ENCODE data around the gene CDK14.

Gene CDK14

DNA sequence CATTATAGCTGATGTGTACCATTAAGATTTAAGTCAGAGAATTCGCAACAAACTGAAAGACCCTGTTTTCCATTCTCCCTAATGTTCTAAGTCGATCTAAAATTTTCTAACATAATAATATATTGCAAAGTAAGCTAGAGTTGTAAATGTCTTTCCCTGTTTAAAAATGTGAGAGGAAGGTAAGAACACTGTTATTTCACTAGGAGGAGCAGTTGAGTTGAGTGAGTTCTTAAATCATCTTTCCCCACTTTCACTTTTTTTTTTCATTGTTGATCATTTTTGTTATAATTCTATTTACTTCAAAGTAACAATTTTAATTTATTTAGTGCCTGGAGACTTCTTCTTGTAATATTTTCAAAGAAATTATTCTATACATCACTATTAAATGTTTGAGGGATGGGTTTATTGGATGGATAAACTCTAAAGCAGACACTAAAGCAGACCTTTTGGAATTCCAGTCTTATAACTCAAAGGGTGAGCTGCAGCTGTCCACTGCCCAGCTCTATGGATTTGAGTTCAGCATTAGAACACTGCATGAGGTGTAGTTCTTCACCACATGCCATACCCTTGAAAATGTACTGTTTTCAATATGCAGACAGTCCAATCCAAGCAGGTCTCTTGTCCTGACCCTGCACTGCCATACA is 486.9 kb downstream of the CDK14 start:
- in situ Hi-C loops (cut with MboI; ENCODE audit: low sequenced_read_pairs) = no loop called here

DNA sequence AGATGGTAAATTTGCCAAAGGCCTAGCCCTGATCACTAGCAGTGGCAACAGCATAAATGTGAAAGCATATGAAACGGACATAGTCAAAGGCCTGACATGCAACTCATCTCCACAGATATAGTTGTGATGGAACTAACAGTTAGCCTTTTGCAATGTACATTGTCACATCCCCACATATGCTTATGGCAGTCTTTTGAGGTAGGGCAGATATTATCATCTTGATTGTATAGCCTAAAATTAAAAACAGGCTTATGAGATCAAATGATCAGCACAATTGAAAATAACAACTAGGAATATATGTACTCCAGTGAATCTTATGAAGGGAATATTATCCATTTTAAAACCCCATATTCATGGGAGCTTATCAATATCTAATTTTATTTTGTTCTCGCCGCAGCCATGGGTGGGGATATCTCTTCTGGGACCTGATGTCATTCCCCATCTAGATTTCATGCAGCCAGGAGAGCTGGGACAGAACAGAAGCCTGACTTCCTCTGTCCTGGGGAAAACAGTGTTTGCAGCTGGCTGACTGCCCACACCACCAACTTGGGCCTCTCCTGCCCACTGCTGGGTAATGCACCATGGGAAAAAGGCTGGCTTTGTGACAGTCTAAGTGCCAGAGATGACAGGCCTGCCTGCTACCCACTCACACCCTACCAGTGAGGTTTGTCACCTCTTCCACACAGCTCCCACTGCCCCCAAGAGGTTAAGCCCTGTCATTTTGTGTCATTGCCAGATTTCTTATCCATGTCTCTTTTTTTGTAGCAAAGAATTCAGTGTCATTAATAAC is 487.9 kb downstream of the CDK14 start:
- in situ Hi-C loops (cut with MboI; ENCODE audit: low sequenced_read_pairs) = no loop called here

DNA sequence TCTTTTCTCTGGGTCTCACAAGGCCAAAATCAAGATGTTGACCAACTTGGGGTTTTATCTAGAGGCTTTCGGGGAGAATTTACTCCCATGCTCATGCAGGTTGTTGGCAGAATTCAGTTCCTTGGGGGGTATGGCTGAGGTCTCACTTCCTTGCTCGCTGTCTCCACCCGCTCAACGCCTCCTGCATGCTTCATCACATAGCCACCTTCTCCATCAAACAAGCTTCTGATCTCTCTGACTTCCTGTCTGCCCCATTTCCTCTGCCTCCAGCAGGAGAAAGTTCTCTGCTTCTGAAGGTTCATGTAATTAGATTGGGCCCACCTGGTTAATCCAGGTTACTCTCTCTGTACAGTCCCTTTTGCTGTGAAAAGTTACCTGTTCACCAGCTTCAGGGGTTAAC is 489.1 kb downstream of the CDK14 start:
- in situ Hi-C loops (cut with MboI; ENCODE audit: low sequenced_read_pairs) = no loop called here

DNA sequence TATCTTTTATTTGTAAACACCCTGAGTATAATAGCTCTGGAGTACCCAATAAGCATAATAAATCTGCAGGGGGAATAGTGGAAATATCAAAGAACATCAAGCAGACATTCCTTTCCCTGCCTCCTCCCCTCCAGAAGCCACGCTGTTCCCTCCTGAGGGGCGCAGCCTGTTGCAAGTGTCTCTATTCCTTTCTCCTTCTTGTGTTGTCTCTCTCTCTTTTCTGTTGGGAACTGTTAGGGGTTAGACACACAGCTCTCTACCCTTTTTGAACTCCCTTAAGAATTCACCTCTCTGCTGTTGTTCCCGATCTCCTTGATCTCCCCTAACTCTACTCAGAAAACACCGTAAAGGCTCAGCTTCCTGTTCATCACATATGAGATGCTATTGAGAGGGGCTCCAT is 490.1 kb downstream of the CDK14 start:
- in situ Hi-C loops (cut with MboI; ENCODE audit: low sequenced_read_pairs) = no loop called here

DNA sequence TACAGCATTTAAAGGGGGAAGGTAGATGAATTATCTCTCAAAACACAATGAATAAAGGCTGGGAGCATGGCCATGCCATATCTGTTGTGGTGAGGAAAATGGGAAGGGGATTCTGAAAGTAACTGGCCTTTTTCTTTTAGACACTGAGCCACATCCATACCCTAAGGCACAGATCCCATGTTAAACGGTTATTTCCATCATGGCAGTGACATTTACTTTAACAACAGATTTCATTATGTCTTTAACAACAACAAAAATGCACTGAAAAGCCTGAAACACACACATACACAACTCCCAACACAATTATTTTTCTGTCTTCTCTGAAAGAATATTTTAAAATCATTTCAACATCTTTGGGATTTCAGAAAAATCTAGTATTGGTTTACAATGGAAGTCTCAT is 492.0 kb downstream of the CDK14 start:
- in situ Hi-C loops (cut with MboI; ENCODE audit: low sequenced_read_pairs) = no loop called here

DNA sequence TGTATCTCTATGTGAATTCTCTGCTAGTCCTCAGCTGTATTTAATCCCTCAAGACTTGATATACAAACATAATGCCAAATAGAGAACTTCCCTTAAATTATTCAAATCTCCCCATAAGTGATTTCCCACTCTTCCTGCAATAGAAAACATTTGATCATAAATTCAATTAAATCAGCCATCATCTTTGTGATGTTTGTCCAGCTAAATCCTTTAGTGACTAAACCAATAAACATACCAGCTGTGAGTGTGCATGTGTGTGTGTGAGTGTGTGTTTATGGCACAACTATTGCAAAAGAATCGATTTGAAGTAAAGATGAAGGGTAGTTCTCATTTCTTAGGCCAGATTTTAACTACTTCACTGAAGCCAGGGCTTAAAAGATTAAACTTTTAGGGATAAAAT is 492.6 kb downstream of the CDK14 start:
- in situ Hi-C loops (cut with MboI; ENCODE audit: low sequenced_read_pairs) = no loop called here

DNA sequence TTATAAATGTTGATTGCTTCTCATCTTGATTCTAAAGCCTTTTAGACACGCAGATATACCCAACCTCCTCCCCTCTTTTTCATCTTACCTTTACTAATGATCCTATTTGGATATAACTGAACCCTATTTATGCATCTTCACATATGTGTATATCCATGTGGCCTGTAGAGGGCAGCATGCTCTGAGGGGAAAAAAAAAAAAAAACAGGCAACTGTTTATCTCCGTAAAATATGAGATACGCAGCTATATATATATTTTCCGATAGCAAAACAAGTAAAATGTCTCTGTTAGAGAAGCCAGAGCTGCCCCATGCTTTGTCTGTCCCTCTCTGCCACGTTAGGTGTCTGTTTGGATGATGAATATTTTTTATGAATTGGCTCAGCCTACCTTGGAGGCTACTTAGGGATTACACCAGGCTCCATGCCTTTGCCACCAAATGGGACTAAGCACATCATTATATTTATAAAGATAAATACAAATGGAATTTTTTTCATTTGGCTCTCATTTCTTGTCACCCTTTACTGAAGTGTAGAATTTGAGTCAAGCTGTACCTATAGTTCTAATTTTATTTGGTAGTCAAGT is 493.4 kb downstream of the CDK14 start:
- in situ Hi-C loops (cut with MboI; ENCODE audit: low sequenced_read_pairs) = no loop called here

DNA sequence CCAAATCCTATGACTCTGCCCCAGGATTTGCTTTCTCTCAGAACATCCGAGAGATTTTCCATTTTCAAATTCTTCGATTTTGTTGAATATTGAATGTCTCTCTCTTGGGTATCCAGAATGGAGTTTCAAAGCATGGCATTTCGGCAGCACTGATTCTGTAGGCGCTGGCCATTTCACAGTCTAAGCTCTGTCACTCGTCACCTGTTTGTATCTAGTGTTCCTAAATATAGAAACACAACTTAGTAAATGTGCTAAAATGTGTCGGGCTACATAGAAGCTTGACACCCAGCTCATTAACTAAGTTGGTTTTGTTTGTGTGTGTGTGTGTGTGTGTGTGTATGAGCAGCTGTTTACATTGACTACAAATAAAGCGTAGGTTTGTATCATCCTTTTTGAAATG is 494.6 kb downstream of the CDK14 start:
- in situ Hi-C loops (cut with MboI; ENCODE audit: low sequenced_read_pairs) = no loop called here

DNA sequence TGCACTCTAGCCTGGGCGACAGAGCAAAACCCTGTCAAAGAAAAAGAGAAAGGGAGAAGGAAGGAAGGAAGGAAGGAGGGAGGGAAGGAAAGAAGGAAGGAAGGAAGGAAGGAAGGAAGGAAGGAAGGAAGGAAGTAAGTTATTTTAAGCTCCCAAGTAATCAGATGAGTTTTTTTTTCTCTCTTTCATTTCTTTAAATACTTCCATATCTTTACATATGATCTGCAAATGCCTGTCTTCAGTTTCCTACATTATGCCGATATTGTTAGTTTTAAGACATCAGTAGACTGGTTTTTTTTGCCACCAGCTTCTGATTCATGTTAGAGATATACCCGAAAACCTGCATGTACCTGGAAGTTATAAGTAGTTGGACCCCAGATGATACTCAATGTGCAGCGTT is 495.5 kb downstream of the CDK14 start:
- in situ Hi-C loops (cut with MboI; ENCODE audit: low sequenced_read_pairs) = no loop called here

DNA sequence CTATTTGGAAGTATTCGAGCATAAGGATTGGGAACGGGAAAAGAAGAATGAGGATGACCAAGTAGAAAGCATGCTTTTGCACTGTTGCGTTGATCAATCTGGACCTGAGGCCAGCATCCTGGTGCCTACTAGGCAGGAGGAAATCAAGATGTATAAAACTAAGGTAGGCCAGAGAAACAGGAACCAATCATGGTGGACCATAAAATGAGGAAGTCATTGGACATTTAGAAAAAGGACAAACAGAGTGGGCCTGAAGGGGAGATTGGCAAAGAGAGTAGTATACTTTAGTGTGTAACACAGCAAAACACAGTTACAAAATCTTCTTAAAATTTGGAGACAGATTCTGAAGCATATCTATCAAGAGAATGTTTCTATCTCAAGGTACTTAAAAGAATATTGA is 497.1 kb downstream of the CDK14 start:
- in situ Hi-C loops (cut with MboI; ENCODE audit: low sequenced_read_pairs) = no loop called here

GRCh38 chr7:91098566-91098965 is 502.4 kb downstream of the CDK14 start:
- in situ Hi-C loops (cut with MboI; ENCODE audit: low sequenced_read_pairs) = no loop called here

GRCh38 chr7:91103363-91103762 is 507.2 kb downstream of the CDK14 start:
- in situ Hi-C loops (cut with MboI; ENCODE audit: low sequenced_read_pairs) = no loop called here

DNA sequence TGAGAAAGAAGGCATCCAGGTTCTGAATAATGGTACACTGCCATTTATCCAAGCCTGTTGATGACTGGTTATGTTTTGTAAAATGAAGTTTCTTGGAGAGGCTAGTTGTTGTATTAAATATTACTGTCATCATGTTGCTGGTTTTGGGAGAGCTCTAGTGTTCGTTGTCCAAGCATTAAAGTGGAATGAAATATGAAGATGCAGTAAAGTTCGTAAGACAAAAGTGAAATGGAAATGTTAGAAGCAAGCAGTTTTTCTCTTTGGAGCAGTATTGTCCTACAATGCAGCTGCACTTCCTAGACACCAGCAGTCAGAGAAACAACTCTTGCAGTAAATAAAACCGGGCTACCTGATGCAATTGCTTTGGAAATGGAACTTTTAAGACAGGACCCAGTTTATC is 511.3 kb downstream of the CDK14 start:
- in situ Hi-C loops (cut with MboI; ENCODE audit: low sequenced_read_pairs) = no loop called here

- in situ Hi-C loops (cut with MboI; ENCODE audit: low sequenced_read_pairs) = no loop called here
Measured at GRCh38 chr7:91109200-91109599, 513.1 kb downstream of the CDK14 start.

- in situ Hi-C loops (cut with MboI; ENCODE audit: low sequenced_read_pairs) = no loop called here
Measured at GRCh38 chr7:91112902-91113341, 516.8 kb downstream of the CDK14 start.

DNA sequence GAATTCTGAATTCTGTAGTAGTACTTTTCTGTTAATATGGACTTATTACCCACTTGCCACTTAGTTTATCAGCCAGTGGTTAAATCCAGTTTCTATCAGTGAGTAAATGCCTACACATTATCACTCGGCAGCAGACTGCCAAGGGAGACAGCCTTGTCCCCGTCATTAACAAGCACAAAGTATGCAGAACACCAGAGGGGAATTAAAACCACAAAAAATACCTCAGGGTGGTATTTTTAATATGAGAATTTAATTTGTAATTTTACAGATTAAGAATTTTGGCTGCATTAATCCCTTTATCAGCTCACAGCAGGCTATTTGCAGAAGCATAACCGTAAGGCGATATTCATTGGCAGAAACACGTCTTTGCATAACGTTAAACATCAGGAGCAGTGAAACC is 518.1 kb downstream of the CDK14 start:
- in situ Hi-C loops (cut with MboI; ENCODE audit: low sequenced_read_pairs) = no loop called here

GRCh38 chr7:91126762-91127161 is 530.6 kb downstream of the CDK14 start:
- in situ Hi-C loops (cut with MboI; ENCODE audit: low sequenced_read_pairs) = no loop called here

GRCh38 chr7:91127325-91127724 is 531.2 kb downstream of the CDK14 start:
- in situ Hi-C loops (cut with MboI; ENCODE audit: low sequenced_read_pairs) = no loop called here

GRCh38 chr7:91127959-91128358 is 531.8 kb downstream of the CDK14 start:
- in situ Hi-C loops (cut with MboI; ENCODE audit: low sequenced_read_pairs) = no loop called here

GRCh38 chr7:91128683-91129348 is 532.7 kb downstream of the CDK14 start:
- in situ Hi-C loops (cut with MboI; ENCODE audit: low sequenced_read_pairs) = no loop called here

DNA sequence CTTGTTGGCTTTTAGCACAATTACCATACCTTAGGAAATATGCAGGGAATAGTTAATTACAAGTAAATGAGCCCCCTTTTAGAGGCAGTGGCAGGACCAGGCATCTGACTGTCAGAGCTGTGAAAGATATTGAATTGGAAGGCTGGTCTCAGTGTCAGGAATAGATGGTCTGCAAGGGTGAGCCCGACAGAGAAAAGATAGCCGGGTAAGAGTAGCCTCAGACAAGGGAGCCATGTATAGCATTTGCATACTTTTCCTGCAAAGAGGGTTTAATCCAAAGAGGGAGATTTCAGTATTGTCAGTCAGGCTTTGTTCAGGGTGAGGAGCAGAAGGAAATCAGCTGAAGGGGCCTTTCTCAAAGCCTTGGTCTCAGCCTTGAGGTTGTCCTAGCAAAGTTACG is 539.2 kb downstream of the CDK14 start:
- in situ Hi-C loops (cut with MboI; ENCODE audit: low sequenced_read_pairs) = no loop called here
